Right renal pelvis (tissue), 4 donors: ENCODE results near the gene TMEM17. TPM values are rescaled to one million over a fixed set of nuclear protein-coding genes. Genes with fewer than 3 reads are reported as not detected.
"Not testable (repeated sequence)": the region's sequence is repeated elsewhere in the genome, so short reads cannot be mapped to it uniquely, and the experiment has no call there.

Experiments used
- DNase-seq, 4 donors: peaks; one replicate each; pipeline ENCODE4 v3.0.0-alpha.2; 2013; ENCODE audit warnings: low read depth in 4 of 4, low spot score in 3 of 4, missing footprints in 1 of 4
- polyA plus RNA-seq, 4 donors: library from polyadenylated mRNA; unstranded; fragments of 120-200 nt; gene quantifications; one replicate each; pipeline ENCODE4 v1.2.1, GENCODE V29; 2013; ENCODE audit not compliant: insufficient read length in 4 of 4

The TMEM17 gene, protein sequence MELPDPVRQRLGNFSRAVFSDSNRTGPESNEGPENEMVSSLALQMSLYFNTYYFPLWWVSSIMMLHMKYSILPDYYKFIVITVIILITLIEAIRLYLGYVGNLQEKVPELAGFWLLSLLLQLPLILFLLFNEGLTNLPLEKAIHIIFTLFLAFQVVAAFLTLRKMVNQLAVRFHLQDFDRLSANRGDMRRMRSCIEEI
- 1 to 10 TPM; 6.3 to 7.2 (median 6.8) TPM for polyA plus RNA-seq

DNA sequence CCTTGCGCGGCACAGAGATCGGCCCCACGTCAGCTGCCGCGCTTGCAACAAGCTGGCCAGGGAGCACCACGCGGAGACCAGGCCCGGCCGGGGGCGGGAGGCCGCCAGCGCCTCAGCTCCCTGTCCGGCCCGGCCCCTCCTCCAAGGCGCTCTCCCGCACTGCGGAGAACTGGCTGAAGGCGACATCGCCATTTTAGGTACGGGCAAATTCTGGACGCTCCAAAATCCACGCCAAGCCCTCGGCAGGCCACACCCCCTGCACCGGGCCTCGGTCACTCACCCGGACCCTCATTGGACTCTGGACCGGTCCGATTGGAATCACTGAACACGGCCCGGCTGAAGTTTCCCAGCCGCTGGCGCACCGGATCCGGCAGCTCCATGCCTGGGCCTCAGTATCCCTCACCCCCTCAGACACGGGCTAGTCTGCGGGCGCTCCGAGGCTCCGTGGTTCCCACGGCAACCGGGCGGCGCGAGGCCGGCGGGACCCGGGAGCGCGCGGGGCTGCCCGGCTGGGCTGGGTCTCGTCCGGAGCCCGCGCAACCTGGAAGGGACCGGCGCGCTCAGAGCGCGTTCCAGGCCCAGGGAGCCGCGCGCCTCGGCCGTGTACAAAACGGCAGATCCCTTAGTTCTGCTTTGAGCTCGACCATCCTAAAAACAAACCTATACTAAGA lies at the start of gene TMEM17:
Gene TMEM17, minus strand, starts transcription at position 446 of the 671 bp plus-strand sequence. Its CDS starts 66 bp downstream, at position 380.
- DNase-seq, result peak; percentile 86 to 93 (median 90)

DNA sequence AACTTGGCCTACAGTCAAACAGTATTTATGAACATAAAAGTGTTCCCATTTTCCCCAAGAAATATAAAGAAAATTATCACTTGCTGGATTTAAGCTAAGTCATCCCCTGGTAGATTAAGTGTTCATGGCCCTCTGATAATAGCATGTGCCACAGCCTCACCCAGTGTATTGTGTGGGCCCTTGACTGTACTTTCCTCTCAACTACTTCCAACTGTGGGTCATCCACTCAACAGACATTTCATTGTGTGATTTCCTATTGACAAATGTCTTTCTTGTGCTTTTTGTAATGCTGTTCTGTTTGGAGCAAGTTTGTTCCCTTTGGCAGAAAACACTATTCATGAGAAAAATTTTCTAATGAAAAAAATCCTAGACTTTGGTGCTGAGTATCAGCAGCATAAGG lies 48.4 kb upstream of the TMEM17 start:
- no peak for DNase-seq

DNA sequence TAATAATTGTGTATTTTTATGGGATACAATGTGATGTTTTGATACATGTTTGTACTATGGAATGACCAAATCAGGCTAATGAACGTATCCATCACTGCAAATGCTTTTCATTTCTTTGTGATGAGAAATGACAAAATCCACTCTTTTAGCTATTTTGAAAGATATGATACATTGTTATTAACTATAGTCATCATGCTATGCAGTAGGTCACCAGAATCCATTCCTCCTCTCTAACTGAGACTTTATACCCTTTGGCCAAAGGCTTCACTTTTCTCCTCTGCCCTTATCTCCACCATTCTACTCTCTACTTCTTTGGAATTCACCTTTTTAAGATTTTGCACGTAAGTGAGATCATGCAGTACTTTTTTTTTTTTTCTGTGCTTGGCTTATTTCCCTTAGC lies 44.5 kb upstream of the TMEM17 start:
- no peak for DNase-seq

DNA sequence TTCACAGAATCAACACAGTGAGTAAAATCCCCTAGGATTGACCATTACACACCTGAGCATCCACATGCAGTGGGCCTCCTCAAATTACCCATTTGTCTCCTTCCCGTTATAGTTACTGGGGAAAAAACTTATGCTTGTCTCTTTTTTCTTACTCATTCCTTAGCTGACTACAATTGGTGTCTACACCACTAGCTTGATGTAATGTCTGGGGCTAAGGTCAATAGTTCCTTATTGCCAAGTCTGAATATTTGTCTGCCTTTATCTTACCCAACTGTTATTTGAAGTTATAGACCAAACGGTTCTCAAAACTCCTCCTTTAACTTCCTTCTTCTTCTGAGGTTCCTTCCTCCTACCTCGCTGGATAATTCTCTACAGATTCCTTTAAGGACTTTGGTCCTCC lies 41.9 kb upstream of the TMEM17 start:
- no peak for DNase-seq

DNA sequence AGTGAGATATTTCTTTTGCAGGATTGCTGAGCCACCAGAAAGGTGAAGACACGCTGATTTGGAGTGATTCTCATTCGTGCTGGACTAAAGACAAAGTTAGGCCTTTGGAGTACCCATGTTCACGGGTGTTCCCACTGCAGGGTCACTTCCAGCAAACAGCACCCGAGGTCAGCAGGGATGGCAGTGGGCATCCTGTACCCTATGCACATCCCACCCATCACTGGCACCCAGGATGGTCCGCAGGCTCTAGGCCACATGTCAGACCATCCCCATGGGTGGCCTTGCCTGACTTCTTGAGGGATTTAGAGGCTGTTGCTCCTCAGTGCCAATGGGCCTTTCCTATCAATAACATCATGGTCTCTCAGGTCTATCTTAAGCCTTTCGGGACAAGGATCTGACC lies 39.3 kb upstream of the TMEM17 start:
- no peak for DNase-seq

DNA sequence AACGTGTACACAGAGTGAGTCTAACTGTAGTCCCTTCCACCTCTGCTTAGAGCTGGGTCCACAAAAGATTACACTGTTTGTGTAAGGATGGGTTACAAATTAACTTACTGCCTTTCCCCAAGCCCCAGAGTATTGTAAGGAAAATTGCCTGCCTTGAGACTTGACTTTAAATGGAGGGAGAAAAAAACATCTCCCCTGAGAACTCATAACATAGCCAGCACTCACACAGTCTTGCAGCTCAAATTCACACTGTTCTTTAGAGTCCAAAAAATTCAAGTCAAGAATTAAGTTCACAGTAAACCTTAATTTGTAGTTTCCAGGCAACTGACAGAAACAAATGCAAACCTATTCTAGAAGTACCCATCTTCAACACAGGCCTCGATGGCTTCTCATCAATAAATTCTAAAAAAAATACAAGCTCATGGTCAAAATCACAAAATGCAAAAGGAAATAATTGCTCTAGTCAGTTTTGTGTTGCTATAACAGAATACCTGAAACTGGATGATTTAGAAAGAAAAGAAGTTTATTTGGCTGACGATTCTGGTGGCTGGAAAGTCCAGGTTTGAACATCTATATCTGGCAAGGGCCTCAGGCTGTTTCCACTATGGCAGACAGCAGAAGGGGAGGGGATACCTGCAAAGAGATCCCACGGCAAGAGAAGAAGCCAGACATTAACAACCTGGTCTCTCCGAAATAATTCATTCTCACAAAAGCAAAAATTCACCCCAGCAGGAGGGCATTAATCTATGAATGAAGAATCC lies 34.6 kb upstream of the TMEM17 start:
- DNase-seq, result peak in 1 of 4 donors; percentile 8

DNA sequence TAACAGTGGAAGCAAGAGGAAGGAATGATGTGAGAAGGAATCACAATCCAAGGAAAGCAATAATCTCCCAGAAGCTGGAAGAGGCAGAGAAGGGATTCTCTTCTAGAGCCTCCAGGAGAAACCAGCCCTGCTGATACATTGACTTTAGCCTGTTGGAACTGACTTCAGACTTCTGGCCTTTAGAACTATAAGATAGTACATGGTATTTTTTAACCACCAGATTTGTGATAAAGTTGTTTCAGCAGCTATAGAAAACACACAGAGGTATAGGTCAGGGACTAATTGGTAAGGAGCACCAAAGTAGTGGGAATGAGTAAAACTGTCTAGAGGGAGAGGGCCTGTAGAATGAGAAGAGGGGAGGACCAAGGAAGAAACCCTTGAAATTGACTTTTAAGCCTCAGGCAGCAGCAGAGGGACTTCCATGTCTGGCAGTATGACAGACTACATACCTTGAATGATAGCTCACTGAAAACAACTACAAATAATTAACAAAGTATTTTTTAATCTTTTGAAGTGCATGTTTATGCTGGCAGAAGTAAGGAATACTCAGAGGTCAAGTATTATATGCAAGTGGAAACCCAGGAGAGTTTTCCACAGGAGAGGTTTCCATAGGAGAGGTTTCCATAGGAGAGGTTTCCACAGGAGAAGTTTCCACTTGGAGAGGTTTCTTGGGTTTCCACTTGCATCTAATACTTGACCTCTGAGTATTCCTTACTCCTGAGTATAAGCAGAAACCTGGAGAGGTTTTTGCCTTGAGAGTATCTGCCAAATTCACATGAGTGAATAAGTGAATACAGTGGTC lies 33.8 kb upstream of the TMEM17 start:
- no peak for DNase-seq

DNA sequence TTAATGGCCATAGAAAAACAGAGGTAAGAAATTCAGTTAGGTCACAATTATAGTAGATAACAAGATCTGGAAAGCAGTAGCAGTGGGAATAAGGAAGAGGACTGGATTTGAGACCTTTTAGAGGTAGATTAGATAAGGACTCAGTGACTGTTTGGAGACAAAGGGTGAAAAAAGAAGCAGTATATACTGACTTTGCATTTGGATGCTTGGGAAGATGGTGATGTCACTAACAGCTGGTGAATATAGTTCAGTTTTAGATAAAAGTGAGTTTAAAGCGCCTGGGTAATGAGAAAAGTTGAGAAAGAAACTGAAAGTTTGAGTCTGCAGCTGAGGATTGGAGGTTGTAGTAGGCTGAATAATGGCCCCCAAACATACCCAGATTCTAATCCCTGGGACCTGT lies 32.8 kb upstream of the TMEM17 start:
- DNase-seq, result no peak

DNA sequence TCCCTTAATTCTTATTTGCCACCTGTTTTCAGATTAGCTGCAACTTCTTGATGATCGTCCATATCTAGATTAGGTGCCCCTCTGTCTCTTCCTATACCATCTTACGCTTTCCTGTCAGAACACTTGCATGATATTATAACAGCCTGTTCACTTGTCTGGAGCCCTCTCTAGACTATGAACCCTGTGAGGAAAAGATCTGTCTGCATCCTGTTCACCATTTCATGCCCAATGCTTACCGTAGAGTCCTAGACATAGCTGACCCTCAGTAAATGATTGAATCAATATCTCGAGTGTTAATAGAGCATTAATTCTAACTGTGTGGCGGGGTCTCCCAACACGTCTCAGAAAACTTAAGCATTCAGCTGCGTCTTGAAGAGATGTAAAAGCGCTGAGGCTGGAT lies 31.8 kb upstream of the TMEM17 start:
- no peak for DNase-seq

DNA sequence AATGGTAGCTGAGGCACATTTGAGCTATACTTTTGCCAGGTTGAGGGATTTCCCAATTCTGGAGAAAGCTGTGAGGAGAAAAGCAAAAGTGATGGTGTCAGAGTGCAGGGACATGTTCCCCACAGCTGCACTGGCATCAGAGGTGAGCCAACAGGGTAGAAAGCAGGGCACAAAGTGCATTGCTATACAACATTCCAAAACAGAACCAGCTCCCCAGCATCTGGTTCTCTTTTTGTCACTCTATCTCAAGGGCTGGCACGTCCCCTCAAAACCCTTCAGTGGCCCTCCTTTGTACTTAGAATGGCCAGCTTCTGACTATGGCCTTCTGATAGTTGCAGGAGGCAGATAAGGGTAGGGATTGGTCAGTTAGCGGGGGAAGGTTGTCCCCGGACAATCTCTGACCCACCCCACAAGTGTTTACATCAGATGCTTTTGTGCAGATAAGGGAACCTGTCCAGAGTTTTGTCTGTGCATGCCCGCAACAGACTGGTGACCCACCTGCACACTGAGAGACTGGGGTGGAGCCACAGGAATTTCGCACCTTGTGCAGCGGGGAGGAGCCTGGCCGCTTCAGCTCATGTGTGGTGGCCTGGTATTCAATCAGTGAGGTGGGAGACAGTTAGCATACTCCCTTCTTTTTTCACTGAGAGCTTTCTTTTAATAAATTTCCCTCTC lies 31.0 kb upstream of the TMEM17 start:
- no peak for DNase-seq

DNA sequence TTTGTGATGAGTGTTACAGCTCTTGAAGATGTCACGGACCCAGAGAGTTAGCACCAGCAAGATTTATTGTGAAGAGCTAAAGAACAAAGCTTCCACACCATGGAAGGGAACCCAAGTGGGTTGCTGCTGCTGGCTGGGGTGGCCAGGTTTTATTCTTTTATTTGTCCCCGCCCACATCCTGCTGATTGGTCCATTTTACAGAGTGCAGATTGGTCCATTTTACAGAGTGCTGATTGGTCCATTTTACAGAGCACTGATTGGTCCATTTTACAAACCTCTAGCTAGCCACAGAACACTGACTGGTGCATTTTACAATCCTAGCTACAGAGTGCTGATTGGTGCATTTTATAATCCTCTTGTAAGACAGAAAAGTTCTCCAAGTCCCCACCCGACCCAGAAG lies 29.5 kb upstream of the TMEM17 start:
- not testable (repeated sequence) for DNase-seq

DNA sequence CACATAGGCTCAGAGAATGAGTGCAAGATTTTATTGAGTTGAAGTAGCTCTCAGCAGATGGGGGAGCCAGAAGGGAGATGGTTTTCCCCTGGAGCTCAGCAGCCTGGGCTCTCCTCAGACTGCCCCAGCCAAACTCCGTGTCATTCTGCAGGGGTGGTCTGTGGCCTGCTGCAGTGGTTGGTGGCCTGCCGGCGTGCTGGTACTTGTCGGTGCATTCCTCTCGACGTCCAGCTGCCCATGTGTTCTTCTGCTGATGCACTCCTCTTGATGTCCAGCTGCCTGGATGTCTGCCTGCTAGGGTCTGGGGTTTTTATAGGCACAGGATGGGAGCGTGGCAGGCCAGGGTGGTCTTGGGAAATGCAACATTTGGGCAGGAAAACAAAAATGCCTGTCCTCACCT lies 25.6 kb upstream of the TMEM17 start:
- no peak for DNase-seq

DNA sequence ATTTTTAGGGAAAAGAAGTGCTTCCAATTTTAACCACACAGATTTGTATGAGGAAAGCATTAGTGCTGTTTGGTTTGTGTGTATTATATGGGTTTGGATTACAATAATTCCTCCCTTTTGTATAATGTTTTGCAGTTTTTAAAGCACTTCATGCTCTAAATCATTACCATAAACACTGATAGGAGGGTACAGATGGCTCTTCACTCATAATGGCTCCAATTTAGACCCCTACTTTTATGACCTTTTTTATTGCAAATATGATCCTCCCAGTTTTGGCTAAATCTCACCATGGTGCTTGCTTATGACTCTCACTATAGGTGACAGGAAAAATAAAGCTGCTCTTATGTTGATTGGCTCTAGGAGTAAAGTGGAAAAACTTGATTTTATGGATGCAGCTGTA lies 23.8 kb upstream of the TMEM17 start:
- DNase-seq, result no peak

DNA sequence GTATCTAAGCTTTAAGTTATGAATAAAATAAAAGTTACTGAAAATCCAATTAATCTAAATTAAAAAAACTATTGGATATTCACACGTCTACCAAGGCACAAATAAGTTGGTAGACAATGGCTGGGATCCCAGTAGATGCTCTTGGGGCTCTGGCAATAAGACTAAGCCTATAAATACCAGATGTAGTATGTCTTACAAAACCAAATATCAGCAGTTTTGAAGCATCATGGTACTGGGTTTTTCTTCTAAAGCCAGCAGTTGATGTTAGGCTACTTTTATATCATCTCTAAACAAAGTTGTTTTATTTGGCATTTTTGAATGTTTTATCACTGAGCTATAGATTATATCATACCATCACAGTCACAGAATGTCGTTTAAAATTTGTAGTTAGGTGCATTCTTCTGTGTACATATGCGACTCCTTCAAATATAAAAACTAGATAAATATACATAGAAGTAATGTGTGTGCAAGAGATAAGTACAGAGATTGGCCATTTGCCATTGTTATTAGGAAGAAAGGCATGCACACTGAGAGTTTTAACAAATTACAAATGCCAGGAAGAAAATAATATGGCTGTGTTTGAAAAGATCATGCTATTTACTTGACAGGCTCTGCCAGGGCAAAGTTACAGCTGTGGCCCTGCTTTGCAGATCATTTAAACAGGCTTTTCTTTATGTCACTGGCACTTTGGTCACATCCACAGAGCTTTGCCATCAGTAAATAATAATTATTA lies 21.6 kb upstream of the TMEM17 start:
- DNase-seq, result no peak

DNA sequence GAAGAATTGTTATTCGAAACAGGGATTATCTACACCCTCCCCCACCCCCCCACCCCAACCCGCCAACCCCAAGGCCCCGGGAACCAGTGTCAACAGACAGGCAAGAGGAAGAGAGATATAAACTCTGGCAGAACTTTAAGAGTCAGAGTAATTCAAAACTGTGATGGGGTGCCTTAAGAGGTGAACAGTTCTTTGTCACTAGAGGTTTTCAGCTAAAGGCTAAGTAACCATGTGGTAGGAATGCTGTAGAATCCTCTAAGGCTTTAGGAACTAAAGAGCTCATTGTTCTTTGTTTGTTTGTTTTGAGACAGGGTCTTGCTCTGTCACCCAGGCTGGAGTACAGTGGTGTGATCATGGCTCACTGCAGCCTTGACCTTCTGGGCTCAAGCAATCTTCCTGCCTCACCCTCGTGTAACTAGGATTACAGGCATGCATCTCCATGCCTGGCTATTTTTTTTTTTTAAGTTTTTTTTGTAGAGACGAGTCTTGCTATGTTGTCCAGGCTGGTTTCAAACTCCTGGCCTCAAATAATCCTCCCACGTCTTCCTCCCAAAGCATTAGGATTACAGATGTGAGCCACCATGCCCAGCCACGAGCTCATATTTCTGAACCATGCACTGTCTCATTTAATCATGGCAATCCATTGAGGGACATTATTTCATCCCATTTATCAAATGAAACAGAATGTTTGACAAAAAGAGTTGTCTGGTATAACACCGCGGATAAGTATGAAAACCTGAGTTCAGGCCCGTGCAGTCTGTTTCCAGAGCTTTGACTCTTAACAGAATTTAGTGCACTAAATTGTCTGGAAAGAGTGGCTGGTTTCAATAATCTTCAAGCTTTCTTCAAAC lies 20.8 kb upstream of the TMEM17 start:
- DNase-seq, result no peak

DNA sequence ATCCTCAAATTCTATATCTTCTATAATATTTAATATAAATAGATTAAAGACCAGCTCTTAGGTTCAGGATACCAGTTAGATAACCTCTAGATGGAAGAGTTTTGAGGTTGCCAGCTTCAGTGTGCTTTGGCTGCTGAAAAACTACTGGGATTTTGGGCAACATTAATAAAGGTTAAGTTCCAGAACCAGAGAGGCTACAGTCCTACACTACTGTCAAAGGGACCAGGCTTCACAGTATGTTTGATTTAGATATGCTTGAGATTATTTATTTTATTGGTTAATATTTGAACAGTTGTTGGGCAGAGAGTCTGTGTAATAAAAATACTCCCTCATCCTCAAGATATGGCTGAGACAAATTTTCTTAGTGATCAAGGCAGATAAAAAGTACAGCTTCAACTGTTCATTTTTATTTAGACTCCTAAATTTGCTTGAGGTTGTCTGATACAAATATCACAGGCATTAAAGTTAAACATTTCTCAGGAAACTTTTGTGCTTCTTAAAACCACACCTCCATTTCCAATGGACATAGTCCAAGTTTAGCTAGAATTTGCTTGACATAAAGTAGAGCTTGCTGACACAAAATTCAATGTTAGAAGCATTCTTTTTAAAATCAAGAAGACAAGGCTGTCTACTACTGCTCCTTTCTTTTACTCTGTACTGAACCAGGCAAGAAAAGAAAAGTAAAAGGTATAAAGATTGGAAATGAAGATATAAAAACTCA lies 19.7 kb upstream of the TMEM17 start:
- DNase-seq, result no peak

DNA sequence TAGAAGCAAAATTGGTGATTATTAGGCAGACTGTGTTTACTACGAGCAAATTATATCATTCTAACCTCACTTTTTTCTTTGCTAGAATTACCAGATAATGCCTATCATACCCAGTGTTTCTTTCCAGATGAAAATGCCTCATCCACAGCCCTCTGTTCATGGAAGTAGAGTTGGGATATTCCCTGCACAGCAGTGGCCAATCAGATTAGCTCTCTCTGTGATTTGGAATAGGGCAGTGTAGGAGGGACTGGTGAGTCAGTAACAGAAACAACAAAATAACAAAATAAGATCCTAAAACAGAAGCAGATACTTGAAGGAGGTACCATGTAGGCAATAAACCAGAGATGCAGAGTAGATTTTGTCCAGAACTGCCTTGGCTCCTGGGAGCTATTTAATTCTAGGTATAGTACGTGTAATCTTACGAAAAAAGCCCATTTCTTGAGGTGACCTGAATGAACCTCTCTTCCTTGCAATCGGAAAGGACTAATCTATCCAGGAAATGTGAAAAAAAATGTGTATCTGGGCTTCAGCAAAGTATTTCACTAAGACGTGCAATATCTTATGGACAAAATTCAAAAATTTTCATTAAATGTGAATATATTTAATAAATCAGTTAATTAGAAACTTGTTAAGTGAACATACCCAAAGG lies 18.4 kb upstream of the TMEM17 start:
- no peak for DNase-seq

DNA sequence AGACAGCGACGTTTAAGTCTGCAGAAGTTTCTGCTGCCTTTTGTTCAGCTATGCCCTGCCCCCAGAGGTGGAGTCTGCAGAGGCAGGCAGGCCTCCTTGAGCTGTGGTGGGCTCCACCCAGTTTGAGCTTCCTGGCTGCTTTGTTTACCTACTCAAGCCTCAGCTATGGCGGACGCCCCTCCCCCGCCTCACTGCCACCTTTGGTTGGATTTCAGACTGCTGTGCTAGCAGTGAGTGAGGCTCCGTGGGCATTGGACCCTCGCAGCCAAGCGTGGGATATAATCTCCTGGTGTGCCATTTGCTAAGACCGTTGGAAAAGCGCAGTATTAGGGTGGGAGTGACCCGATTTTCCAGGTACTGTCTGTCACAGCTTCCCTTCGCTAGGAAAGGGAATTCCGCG lies 15.1 kb upstream of the TMEM17 start:
- not testable (repeated sequence) for DNase-seq
